Stimulated activated CD8-positive, alpha-beta memory T cell treated with anti-CD3 and anti-CD28 coated beads, Interleukin-7, amount 100 ng/mL, for 1 hour (primary cell): ENCODE results near the gene HRAS.

Source experiments
- DNase-seq, 2 donors: peaks; one replicate each; pipeline ENCODE4 v3.0.0-alpha.2; 2020; ENCODE audit warnings: low read depth in 2 of 2

HRAS gene

DNA sequence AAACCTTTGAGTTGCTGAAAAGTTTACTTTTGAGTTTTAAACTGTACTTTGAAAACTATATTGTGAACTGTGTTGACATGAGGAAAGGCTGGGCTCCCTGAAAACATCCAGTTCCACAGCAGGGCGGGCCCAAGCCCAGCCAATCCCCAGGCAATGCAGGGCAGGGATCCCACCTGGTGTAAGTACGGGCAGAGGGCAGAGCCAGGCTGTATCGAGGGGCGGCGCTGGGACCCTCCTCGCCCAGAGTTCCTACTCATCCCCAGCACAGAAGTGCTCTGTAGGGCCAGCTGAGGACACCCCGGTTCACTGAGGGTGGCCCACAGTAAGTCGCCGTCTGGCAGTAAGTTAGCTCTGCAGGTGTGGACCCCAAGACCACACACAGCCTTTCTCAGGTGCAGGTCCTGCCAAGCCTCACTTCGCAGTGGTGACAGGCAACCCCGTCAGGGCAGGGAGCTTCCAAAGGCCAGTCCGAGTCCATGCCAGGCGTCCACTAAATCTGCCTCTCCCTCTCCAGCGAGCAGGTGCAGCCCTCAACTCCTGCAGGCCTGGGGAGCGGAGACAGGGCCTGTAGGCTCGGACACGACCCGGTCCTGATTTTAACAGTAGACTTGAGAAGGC lies 31.7 kb upstream of the HRAS start:
- no peak for DNase-seq

DNA sequence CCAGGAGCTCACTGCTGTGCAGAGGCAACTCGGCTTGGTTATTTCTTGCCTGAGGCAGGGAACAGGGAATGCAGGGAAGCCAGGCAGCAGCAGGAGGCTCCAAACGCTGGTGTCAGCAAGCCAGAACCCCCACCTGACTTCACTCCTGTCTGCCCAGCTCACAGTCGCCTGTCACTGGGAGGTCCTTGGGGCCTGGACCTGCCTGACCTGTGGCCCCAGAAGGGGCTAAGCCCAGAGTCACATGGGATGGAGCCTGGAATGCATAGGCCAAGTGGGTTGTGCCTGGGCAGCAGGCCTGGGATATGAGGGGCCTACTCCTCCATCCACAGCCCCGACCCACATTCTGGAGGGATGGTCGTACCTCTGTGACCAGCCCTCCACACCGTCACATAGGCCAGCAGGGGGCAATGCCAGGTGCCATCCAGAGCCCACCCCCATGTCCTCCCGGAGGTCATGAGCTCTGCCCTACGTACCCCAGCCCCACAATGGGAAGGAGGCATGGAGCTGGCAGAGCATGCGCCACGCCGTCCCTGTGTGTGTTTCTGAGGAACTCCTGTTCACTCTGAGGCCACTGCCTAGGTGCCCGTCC lies 30.6 kb upstream of the HRAS start:
- no peak for DNase-seq

DNA sequence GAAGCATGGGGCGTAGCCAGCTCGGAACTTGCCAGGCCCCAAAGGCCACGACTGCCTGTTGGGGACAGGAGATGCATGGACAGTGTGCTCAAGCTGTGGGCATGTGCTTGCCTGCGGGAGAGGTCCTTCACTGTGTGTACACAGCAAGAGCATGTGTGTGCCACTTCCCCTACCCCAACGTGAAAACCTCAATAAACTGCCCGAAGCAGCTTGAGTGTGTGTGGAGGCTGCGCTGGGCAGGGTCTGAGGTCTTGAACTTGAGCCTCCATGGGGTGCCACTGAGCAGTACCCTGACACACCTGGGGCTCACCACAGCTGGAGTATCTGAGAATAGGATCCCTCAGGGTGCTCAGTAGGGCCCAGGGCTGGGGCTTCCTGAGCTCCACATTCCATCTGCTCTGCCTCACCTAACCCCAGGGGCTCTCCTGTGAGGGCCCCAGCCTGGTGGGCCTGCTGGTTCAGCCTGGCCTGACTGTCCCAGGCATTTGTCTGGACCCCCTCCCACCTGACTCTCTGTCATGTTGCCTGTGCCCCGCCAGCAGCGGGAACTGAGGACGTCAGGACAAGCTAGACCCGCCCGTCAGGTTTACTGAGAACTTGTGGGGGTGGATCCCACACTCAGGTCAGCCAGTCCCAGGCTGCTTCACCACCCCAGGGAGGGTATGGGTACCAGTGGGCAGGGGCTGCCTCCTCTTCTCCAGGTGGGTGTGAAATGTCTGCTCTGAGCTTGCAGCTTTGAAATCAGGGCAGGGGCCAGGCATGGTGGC lies 28.6 kb upstream of the HRAS start:
- DNase-seq = no peak

DNA sequence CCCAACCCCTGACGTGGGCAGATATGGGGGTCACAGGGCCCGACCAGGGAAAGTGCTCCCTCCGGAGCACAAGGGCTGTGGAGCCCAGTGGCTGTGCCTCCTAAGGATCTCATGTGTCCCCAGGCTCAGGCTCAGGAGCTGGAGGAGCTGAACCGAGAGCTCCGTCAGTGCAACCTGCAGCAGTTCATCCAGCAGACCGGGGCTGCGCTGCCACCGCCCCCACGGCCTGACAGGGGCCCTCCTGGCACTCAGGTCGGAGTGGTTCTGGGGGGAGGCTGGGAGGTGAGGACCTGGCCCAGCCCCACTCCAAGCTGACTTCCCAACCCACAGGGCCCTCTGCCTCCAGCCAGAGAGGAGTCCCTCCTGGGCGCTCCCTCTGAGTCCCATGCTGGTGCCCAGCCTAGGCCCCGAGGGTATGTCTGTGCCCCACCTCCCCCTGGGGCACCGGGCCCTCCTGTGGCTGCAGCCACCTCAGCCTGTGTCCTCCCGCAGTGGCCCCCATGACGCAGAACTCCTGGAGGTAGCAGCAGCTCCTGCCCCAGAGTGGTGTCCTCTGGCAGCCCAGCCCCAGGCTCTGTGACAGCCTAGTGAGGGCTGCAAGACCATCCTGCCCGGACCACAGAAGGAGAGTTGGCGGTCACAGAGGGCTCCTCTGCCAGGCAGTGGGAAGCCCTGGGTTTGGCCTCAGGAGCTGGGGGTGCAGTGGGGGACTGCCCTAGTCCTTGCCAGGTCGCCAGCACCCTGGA lies 27.9 kb upstream of the HRAS start:
- DNase-seq = no peak

DNA sequence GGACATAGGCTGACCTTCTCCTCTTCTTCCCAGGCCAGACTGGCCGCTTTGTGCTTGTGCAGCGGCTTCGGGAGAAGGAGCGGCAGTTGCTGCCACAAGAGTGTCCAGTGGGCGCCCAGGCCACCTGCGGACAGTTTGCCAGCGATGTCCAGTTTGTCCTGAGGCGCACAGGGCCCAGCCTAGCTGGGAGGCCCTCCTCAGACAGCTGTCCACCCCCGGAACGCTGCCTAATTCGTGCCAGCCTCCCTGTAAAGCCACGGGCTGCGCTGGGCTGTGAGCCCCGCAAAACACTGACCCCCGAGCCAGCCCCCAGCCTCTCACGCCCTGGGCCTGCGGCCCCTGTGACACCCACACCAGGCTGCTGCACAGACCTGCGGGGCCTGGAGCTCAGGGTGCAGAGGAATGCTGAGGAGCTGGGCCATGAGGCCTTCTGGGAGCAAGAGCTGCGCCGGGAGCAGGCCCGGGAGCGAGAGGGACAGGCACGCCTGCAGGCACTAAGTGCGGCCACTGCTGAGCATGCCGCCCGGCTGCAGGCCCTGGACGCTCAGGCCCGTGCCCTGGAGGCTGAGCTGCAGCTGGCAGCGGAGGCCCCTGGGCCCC lies 26.8 kb upstream of the HRAS start:
- no peak for DNase-seq

DNA sequence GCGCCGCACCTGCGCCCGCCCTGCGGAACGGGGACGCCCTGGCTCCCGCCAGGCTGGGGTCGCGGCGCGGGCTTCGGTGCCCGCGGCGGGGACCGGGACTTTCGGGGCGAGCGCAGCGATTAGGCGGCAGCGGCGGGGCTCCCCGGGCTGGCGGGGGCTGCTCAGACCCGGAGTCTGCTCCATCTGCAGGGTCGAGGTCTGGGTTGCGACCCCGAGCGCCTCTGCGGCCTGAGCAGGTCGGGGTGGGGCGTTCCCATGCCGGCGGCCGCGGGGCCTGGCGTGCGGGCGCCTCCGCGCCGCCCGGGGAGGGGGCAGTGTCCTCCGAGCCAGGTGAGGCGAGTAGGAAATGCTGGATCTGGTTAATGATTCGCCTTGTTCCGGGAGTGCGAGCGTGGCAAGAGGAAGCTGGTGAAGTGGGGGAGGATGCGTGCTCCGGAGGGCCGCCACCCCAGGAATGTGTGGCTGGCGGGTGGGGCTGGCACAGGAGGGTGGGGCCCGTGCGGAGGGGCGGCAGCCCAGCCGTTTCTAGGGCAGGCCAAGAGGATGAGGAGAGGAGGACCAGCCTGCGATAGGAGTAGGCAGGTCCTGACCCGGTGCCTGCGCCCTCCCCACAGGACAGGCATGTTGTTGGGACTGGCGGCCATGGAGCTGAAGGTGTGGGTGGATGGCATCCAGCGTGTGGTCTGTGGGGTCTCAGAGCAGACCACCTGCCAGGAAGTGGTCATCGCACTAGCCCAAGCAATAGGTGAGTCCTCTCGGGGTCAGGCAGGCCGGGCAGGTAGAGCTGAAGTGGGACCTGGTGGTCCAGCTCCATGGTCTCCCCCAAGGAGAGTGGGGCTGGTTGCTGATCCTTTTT lies 26.0 kb upstream of the HRAS start:
- DNase-seq = no peak

DNA sequence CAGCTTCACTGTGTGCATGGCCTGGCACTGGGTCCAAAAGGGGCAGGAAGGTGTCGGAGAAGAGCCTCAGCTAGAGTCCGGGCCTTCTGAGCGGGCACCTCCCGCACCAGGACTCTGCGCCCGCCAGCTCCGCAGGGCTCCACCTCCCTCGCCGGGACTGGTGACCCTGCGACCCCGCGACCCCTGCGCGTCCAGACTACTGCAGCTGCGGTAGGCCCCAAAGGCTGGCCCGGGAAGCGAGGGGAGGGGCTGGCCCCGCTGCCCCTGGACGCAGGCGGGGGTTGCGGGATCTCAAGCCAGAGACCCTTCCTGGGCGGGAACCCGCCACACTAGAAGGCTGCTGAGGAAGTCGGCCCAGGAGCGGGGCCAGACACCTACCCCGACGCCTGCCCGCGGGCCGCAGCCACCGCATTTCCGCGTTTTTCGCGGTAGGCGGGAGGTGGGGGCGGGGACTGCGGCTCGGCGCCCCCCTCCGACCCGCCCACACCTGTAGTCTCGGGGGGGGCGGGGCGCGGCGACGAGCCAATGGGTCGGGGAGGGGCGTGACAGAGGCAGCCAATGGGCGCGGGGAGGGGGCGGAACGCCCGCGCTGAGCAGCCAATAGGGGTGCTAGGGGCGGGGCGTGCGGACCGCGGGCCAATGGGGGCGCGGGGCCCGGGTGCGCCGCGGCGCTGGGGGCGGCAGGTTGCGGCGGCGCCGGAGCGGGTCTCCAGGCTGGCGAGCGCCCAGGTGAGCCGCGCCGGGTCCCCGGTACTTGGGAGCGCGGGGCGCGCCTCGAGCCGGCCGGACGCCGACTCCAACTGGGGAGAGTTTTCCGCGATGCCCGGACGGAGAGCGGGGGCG lies 25.1 kb upstream of the HRAS start, which contains the start of the genes LMNTD2 and RASSF7:
TSS of gene LMNTD2 (minus strand) at position 434 of the 843 bp plus-strand sequence. CDS start at position 412, 22 bp downstream.
TSS of gene RASSF7 (plus strand) at position 666 of the 843 bp plus-strand sequence. CDS start 799 bp downstream, outside the sequence.
- peak; percentile 93 to 95 for DNase-seq

DNA sequence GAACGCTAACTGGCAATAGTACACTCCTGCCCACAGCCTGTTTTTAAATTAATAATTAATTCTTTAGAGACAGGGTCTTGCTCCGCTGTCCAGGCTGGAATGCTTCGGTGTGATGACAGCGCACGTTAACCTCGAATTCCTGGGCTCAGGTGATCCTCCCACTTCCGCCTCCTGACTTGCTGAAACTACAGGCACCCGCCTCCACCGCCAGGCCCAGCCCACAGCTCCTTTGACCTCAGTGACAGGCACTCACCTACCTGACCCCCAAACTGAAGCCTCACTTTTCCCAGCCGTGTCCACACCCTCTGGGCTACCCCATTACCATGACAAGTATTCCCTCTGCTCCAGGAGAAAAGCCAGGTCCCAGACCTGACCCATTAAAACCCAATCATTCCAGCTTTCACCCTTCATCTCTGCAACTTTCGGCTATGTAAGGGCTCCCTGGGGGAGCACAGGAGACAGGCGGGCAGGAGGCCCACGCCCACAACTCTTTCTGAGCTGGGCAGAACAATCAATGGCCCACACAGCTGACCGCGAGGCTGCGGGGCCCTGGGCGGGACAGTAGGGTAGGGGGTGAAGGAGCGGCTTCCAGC lies 24.4 kb upstream of the HRAS start:
- no peak for DNase-seq

DNA sequence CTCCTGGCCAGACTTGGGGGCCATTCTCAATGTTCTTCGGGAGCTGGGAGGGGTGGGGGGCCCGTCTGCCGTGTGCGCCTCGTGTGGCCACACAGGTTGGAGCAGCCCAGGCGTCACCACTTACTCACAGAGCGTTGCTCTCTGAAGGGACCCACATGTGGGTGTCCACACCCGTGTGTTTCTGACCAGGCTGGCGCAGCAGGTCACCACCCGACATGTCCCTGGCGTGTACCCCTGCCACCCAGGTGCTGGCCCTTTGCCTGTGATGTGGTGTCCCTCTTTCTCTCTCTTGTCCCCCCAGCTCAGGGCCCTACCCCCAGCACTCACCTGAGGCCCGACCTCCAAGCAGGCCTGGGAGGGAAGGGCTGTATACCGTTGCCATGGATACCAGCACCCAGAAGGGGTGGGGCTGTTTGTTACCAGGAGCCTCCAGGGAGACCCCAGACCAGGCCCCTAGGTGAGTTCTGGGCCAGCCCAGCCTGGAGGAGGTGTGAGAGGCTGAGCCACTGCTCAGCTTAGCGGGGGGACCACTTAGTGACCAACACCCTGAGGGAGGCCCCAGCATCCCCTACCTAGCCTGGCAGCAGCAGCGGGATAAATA lies 23.7 kb upstream of the HRAS start:
- DNase-seq = no peak

DNA sequence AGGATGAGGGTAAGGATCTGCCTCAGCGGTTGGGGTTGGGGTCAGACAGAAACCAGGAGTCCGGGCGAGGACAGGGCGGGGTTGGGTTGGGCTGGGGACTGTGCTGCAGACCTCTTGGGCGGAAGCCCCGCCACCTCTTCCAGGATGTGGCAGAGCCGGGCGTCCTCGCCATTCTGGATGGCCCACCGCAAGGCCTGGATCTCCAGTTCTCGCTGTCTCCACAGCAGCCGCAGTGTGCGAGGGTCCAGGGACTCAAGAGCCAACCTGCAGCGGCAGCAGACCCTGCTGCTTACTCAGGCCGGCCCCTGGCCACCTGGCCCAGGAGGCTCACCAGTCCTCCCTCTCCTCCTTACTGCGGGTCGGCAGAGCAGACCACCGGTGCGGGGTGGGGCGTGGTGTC lies 23.1 kb upstream of the HRAS start:
- DNase-seq = no peak

DNA sequence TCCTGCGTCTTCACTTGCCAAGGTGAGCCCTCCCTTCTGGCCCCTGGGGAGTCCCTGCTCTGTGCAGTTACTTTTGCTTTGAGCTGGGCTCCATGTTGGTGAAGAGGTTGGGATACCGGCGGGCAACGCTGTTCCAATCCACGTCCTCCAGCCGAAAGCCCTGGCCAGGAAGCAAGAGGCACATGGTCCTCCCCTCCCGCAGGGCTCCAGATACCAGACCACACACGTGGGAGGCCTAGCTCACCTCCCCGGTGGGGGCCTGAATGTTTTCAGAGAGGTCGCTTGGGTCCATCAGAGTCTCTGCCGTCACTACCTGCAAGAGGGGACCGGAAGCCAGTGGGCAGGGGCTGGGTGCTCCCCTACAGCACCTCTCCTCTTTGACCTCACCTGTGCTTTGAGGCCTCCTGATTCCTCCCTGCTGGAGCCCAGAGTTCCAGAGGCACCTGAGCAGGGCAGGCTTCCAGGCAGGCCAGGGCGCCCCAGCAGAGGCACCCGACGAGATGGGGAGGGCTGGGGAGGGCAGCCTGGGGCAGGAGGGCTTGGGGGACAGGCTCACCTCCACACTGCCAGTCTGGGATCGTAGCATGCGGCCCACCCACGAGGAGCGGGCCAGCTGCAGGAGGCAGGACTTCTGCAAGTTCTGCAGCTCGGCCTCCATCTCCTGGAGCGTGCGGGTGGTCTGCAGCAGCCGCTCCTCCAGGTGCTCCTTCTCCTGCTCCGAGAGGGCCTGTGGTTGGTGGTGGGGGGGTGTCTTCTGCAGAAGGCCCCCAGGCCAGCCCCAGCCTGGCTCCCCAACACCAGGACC lies 22.2 kb upstream of the HRAS start:
- DNase-seq = no peak

DNA sequence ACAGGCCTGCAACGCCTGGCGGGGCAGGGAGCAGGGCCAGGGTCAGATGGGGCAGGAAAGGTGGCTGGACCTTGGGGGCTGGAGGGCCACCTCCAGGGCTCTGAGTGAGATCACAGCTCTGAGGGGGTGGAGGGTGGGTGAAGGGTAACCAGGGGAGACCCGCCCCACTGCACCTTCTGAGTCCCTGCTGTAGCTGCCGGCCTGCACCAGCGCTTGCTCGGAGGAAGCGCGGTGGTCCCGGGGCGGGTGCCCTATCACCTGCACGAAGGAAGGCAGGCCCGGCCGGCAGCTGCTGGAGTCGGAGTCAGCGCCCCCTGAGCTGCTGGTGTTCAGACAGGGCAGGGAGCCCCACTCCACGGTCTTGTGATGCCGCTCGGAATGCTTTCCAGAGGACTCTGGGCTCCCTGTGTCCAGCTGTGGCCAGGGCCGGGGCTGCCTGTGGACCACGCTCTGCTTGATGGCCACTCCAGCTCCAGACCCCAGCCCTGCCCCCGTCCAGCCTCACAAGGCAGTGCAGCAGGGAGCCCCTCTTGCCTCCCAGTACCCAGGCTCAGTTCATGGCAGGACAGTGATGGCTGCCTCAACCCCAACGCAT lies 21.4 kb upstream of the HRAS start:
- no peak for DNase-seq

DNA sequence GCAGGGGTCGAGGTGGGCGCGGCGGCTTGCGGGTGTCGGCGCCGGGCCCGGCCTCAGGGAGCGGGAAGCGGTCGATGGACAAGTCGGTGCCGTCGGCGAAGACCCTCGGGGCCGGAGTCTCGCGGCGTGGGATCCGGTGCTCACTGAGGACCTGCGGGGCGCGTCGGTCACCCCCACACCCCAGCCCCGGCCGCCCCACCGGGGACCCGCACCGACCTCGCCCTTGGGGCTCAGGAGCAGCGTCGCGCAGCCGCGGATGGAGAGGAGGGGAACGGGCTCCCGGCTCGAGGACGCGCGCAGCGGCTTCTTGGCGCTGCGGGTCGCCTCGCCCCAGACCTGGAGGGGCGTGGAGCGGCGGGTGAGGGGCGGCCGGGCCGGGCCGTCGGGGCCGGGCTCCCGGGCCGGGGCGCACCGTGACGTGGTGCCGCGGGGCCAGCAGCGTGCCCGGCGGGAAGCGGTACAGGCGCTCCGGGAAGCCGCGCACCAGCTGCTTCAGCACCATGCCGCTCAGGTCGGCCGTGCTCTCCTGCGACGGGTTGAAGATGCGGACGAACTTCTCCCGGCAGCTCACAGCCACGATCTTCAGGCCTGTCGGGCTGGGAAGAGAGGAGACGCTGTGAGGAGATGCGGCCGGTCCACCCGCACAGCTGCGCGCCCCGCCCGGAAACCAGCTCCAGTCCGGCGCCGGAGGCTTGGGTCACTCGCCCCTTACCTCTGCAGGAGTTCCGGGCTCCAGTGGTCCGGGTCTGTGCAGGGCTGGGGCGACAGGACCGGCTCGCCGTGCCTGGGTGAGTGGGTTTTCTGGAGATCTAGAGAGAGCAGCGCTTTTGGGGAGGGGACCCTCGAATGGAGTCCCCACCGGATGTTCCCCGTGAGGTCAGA lies 20.6 kb upstream of the HRAS start:
- DNase-seq = no peak

DNA sequence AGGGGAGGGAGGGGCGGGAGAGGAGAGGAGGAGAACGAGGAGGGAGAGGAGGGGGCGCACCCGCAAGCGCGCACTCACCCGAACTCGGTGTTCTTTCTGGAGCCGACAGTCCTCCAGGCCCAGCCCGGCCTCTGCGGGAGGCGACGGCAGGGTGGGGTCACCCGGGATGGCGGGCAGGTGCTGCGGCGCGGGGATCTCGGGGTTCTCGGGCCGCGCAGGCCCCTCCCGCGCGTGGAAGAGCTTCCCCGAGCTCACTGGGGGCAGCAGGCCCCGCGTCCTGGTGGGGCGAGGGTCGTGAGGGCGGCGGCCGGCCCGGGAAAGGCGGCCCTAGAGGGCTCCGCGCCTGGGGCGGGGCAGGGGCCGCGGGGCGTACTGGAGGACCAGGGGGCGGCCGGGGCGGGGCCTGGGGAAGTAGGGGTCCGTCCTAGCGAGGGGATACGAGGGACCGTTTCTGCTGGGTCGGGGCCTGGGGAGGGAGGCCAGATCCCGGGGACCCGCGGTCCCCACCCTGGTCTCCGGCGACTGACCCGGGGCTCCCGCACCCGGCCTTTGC lies 19.9 kb upstream of the HRAS start:
- no peak for DNase-seq

DNA sequence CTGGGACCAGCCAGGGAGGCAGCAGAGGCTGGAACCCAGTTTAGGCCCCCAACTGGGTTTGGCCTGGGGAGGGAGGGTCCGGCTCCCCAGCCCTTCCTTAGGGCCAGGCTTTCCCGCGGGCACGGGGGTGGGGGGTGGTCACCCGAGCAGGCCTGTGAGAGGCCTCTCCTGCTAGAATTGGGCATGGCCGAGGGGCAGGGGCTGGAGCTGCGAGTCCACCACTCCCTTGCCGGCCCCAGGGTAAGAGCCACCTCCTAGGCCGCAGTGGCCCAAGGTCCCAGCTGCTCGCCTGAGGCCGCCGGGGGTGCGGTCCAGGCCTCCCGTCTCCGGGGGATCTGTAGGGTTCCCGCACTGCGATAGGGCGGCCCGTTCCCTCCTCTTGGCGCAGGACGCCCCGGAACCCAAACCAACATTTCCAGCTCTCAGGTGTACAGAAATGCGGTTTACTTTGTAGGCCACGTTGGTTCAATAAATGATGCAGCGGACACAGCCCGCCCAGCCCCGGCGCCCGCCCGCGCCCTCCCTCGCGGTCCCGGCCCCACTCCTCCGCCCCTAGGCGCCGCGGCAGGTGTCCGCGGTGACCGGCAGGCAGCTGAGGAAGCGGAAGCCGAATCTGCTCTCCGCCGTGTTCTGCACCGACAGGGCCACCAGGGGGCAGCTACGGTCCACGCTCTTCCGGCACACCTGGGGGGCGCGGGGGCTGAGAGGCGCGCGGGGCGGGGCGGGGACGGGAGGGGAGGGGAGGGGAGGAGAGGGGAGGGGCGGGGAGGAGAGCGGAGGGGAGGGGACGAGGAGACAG lies 19.3 kb upstream of the HRAS start:
- peak; percentile 49 to 63 for DNase-seq

DNA sequence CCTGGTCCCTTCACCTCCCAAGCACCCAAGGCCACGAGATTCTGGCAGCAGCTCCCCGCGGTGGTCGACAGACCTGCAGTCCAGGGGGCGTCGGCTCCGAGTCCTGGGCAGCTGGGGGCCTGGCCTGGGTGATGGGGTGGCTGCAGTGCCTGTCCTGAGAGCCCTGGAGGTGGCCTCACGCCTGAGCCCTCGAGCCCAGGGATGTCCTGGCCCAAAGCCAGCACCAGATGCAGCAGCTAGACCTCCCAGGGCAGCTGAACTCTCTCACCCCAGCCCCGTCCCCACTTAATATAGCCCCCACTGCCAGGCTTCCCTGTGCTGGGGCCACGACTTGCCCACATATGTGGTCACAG lies 18.6 kb upstream of the HRAS start:
- DNase-seq = no peak
